Progenitor cell of endocrine pancreas (in vitro differentiated cells): ENCODE measurements around the gene DUSP18. TPM values are rescaled to one million over a fixed set of nuclear protein-coding genes. Genes with fewer than 3 reads are reported as not detected.
A peak's percentile ranks its signal among the peaks of the same experiment; 100 is the strongest.
"Not testable (repeated sequence)": the region's sequence is repeated elsewhere in the genome, so short reads cannot be mapped to it uniquely, and the experiment has no call there.

ENCODE experiments used
- DNase-seq: peaks from one replicate; pipeline ENCODE4 v3.0.0; 2021; ENCODE audit warnings: low spot score; ENCODE audit not compliant: unreplicated experiment
- H3K27ac Mint-ChIP-seq: 2 replicates; pipeline ENCODE4 v1.8.0; 2021; ENCODE audit warnings: mild to moderate bottlenecking, moderate library complexity, mixed read lengths
- H3K27me3 Mint-ChIP-seq: 2 replicates; pipeline ENCODE4 v1.8.0; 2021; ENCODE audit warnings: mixed read lengths
- H3K36me3 Mint-ChIP-seq: 2 replicates; pipeline ENCODE4 v1.8.0; 2022; ENCODE audit warnings: mixed read lengths; ENCODE audit not compliant: insufficient read depth
- H3K4me1 Mint-ChIP-seq: 2 replicates; pipeline ENCODE4 v1.8.0; 2021; ENCODE audit warnings: low read depth, mixed read lengths
- H3K4me3 Mint-ChIP-seq: 2 replicates; pipeline ENCODE4 v1.8.0; 2021; ENCODE audit warnings: low read depth, mild to moderate bottlenecking, moderate library complexity, mixed read lengths
- H3K9me3 Mint-ChIP-seq: 2 replicates; pipeline ENCODE4 v1.8.0; 2021; ENCODE audit warnings: low read depth, mixed read lengths
- long read RNA-seq: library from polyadenylated mRNA; unstranded; transcript quantifications from one replicate; pipeline ENCODE4 v2.0.0, GENCODE V29; 2020
- total RNA-seq: library from RNA; stranded (reverse); gene quantifications from 2 replicates; pipeline ENCODE4 v1.2.1, GENCODE V29; 2021
- TF ChIP-seq, protein P1 (sequence below): fragments of 200-600 bp; sonication (generic); IDR thresholded peaks from one replicate; pipeline ENCODE4 v1.5.0; 2021; ENCODE audit warnings: antibody characterized with exemption, mild to moderate bottlenecking; ENCODE audit not compliant: unreplicated experiment

The DUSP18 gene
- total RNA-seq = 11.2 and 11.6 TPM in 2 replicates
- long read RNA-seq, transcript DUSP18-201 (2 exons, 2,479 nt) = major isoform, 38 of 60 reads
- long read RNA-seq, partial matches to known transcripts = 2 of 60 reads
- long read RNA-seq, other reads (novel, unspliced or antisense) = 12 of 60 reads

DNA sequence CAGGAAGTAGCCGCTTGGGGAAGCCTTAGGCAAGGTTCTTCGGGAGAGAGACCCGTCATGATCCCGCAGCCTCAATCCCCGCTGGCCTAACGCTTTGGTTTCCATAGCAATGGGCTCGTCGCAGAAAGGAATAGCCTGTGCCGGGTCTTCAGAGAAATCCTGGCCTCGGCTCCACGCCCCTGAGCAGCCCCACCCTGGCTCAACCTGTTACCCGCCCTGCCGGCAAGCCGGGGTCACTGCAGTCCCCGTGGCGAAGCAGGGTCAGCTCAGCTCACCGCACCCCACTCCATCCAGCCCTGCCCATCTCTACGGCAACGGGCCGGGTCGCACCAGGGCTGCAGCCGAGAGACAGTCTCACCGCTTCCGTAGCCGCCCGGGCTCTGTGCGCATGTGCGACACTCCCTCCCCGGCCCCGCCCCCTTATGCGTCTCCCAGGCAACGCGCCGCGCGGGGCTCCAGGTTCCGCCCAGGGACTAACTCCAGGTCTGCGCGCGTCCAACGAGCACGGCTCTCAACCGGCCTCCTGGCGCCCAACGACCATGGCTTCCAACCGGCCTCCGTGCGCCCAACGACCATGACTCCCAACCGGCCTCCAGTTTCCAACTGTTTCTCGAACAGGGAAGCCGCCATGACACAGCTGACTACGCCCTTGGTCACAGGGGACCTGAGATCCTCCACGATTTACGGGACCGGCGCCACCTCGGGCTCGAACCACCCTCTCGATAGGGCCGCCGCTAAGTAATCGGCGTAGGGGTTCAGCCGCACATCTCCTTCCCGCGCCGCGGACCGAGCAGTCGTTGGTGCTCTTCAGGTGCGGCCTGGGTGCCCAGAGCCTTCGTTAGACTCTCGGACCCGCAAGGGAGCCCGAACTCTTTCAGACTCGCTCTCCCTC, at the start of gene DUSP18:
Gene DUSP18 (minus strand): TSS at position 382 of the 892 bp plus-strand sequence. CDS start 3,872 bp downstream, outside the sequence.
- Mint-ChIP-seq H3K36me3 (peaks cover 8% of the 10 kb centered on the region), H3K9me3 (no peaks in the 10 kb centered on the region), H3K27me3 (peaks cover 27% of the 10 kb centered on the region), H3K27ac (peak within 1 kb of the TSS; percentile 87), H3K4me1 (peaks cover 12% of the 10 kb centered on the region), H3K4me3 (peak within 1 kb of the TSS; percentile 85)
- peak; percentile 98 for DNase-seq
- TF ChIP-seq, protein P1, sequence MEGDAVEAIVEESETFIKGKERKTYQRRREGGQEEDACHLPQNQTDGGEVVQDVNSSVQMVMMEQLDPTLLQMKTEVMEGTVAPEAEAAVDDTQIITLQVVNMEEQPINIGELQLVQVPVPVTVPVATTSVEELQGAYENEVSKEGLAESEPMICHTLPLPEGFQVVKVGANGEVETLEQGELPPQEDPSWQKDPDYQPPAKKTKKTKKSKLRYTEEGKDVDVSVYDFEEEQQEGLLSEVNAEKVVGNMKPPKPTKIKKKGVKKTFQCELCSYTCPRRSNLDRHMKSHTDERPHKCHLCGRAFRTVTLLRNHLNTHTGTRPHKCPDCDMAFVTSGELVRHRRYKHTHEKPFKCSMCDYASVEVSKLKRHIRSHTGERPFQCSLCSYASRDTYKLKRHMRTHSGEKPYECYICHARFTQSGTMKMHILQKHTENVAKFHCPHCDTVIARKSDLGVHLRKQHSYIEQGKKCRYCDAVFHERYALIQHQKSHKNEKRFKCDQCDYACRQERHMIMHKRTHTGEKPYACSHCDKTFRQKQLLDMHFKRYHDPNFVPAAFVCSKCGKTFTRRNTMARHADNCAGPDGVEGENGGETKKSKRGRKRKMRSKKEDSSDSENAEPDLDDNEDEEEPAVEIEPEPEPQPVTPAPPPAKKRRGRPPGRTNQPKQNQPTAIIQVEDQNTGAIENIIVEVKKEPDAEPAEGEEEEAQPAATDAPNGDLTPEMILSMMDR = peak; percentile 62

DNA sequence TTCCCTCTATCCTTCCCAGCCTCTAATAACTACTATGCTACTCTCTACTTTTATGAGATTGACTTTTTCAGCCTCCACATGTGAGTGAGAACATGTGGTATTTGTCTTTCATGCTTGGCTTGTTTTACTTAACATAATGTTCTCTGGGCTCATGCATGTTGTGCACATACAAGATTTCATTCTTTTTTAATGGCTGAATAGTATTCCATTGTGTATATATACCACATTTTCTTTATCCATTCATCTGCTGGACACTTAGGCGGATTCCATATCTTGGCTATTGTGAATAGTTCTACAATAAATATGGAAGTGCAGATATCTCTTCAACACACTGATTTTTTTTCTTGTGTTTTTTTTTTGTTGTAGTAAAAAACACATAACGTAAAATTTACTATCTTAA, 46.4 kb upstream of the DUSP18 start:
- peaks cover under 1% of the 10 kb centered on the region for H3K4me1 Mint-ChIP-seq
- H3K27ac Mint-ChIP-seq = no peak overlapping the region
- peaks cover 3% of the 10 kb centered on the region for H3K9me3 Mint-ChIP-seq
- H3K4me3 Mint-ChIP-seq = no peak overlapping the region
- no peaks in the 10 kb centered on the region for H3K27me3 Mint-ChIP-seq
- peaks cover 2% of the 10 kb centered on the region for H3K36me3 Mint-ChIP-seq
- DNase-seq = no peak
- TF ChIP-seq, protein P1 = no peak

DNA sequence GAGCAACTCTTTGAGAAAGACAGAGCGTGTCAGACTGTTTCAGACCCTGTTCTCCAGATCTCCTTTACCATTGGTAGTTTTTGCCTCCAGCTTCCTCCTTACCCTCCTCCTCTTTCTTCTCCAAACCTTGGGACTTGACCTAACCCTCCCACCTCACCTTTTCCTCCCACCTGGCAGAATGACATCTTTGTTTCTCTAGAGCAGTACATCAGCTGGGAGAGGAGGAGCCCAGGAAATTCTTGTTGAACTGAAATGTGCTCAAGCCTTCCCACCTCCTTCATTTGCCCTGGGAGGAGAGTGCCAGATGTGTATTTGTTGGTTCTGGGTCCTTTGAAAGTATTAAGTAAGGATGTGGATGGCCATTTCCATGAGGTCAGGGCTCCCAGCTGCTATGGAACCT, 44.4 kb upstream of the DUSP18 start:
- DNase-seq = no peak
- H3K27me3 Mint-ChIP-seq = no peaks in the 10 kb centered on the region
- H3K36me3 Mint-ChIP-seq = peaks cover 2% of the 10 kb centered on the region
- H3K4me1 Mint-ChIP-seq = no peaks in the 10 kb centered on the region
- H3K4me3 Mint-ChIP-seq = no peak overlapping the region
- TF ChIP-seq, protein P1 = no peak
- H3K27ac Mint-ChIP-seq = no peak overlapping the region
- peaks cover 4% of the 10 kb centered on the region for H3K9me3 Mint-ChIP-seq

DNA sequence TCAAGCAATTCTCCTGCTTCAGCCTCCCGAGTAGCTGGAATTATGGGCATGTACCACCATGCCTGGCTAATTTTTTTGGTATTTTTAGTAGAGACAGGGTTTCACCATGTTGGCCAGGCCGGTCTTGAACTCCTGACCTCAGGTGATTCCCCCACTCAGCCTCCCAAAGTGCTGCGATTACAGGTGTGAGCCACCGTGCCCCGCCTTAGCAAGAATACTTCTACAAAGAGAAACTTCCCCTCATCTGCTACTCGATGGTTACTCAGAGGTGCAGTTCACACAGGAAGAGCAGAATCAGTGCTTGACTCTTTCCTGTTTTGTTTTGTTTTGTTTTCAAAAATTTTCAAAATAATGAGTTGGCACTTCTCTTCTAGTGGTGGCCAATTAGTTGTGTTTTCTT, 42.3 kb upstream of the DUSP18 start:
- not testable (repeated sequence) for H3K4me3 Mint-ChIP-seq, H3K27ac Mint-ChIP-seq, H3K36me3 Mint-ChIP-seq, H3K9me3 Mint-ChIP-seq, H3K27me3 Mint-ChIP-seq, DNase-seq
- peaks cover 15% of the 10 kb centered on the region for H3K4me1 Mint-ChIP-seq

DNA sequence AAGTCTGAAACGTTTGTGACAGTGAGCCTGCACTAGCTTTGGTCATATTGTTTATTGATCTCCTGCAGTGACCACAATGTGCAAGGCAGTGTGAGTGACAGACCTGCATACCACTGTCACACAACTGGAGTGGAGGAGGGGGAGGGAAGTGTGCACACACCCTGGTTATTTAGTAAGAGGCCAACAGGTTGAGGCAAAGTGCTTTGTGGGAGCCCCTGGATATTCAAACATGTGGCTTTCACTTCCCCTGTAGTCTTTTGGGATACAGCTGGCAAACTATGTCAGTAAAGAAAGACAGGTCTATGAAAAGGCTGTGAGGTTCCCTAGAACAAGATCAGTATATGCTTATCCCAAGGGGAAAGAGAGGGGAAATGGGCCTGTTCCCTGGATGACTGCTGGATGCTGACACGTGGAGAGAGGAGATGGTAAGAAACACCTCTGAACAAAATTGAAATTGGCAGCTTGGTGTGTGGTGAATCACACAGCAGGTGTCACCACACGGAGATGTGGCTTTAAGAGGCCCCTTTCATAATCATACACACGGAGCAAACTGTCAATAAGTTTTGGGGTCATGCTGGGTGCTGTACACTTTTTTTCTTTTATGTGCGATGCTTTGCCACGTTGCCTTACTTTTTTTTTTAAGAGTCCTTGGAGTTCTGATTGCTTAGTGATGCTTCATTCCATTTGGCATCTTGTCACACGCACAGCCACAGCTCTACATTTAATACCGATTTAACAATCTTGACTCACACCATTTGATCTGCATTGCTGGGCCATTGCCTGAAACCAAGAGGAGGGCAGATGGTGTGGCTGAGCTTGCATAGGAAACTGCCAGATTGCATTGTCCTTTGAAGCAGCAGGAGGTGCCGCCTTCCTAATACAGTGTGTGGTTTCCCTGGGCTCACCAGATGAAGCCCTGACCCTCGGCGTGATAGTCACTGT, 38.3 kb upstream of the DUSP18 start:
- Mint-ChIP-seq H3K27me3 (no peaks in the 10 kb centered on the region), H3K27ac (peak overlapping the region; percentile 1), H3K36me3 (peaks cover 2% of the 10 kb centered on the region), H3K4me1 (peaks cover 15% of the 10 kb centered on the region), H3K4me3 (no peak overlapping the region), H3K9me3 (peaks cover 4% of the 10 kb centered on the region)
- TF ChIP-seq, protein P1 = no peak
- no peak for DNase-seq
